T-cell (primary cell): ENCODE measurements around the gene ALLC. TPM values are rescaled to one million over a fixed set of nuclear protein-coding genes. Genes with fewer than 3 reads are reported as not detected.

ENCODE experiments used
- ATAC-seq, 4 experiments: fragments of 200-7000 bp in 3 of 4; fragments of 150-1000 bp in 1 of 4; cut with Tn5 transposase; replicated peaks in 1 of 4; 1 replicate in 3 of 4; 2 replicates in 1 of 4; pipeline ENCODE4 v1.10.0; 2021; ENCODE audit warnings: moderate library complexity in 3 of 4, mild to moderate bottlenecking in 2 of 4, moderate number of reproducible peaks in 1 of 4
- CTCF ChIA-PET, 2 donors: fragments of 300-600 bp; sonication (Branson Sonifier 250); formaldehyde crosslinking; loops; one replicate each; lab custom pipeline; 2022; ENCODE audit warnings: antibody characterized with exemption in 2 of 2; lab: Charles Lee
- POLR2A ChIA-PET, 2 donors: fragments of 300-600 bp; sonication (Branson Sonifier 250); formaldehyde crosslinking; loops; one replicate each; lab custom pipeline; 2022; ENCODE audit warnings: antibody characterized with exemption in 2 of 2; lab: Charles Lee
- DNase-seq, 35 experiments: peaks; one replicate each; pipeline versions ENCODE4 v3.0.0 to v3.0.0-alpha.2; 2013 to 2023
- H3K27ac ChIP-seq: one replicate; pipeline ENCODE4 v1.5.1; 2013; ENCODE audit warnings: low read length
- H3K27me3 ChIP-seq, 2 experiments: replicated peaks in 1 of 2; 1 replicate in 1 of 2; 2 replicates in 1 of 2; pipeline versions ENCODE4 v1.6.1 to v1.7.0; 2013; ENCODE audit warnings: low read length in 1 of 2, mixed read lengths in 1 of 2; ENCODE audit not compliant: control insufficient read depth in 2 of 2, insufficient read depth in 2 of 2; ENCODE audit errors: extremely low read depth in 1 of 2
- H3K36me3 ChIP-seq, 2 donors: 1 replicate in 1 of 2; 2 replicates in 1 of 2; pipeline versions ENCODE4 v1.6.1 to v1.7.0; 2013; ENCODE audit warnings: low read length in 1 of 2; ENCODE audit not compliant: control insufficient read depth in 2 of 2, insufficient read depth in 1 of 2; ENCODE audit errors: extremely low read depth in 1 of 2
- H3K4me1 ChIP-seq, 2 experiments: 1 replicate in 1 of 2; 2 replicates in 1 of 2; pipeline versions ENCODE4 v1.6.1 to v1.7.0; 2013; ENCODE audit warnings: low read length in 2 of 2, mixed read lengths in 1 of 2; ENCODE audit not compliant: insufficient read depth in 2 of 2, control insufficient read depth in 1 of 2; ENCODE audit errors: extremely low read depth in 1 of 2
- H3K4me3 ChIP-seq, 2 donors: 1 replicate in 1 of 2; 2 replicates in 1 of 2; pipeline versions ENCODE4 v1.5.1 to v1.7.0; 2013; ENCODE audit warnings: mild to moderate bottlenecking in 2 of 2, low read length in 1 of 2, moderate library complexity in 1 of 2; ENCODE audit not compliant: control insufficient read depth in 1 of 2; ENCODE audit errors: extremely low read depth in 1 of 2
- H3K9me3 ChIP-seq: 2 replicates; pipeline ENCODE4 v1.7.0; 2013
- H3K27ac Mint-ChIP-seq, 2 donors: one replicate each; pipeline ENCODE4 v1.8.0; 2020 to 2021; ENCODE audit warnings: mild to moderate bottlenecking in 2 of 2, mixed read lengths in 2 of 2
- H3K27me3 Mint-ChIP-seq, 2 donors: one replicate each; pipeline ENCODE4 v1.8.0; 2021 to 2022; ENCODE audit warnings: mixed read lengths in 2 of 2
- H3K36me3 Mint-ChIP-seq: one replicate; pipeline ENCODE4 v1.8.0; 2021; ENCODE audit warnings: mixed read lengths
- H3K4me1 Mint-ChIP-seq, 3 donors: one replicate each; pipeline ENCODE4 v1.8.0; 2020 to 2022; ENCODE audit warnings: mixed read lengths in 3 of 3, mild to moderate bottlenecking in 1 of 3
- H3K4me3 Mint-ChIP-seq, 3 donors: one replicate each; pipeline ENCODE4 v1.8.0; 2020 to 2022; ENCODE audit warnings: mild to moderate bottlenecking in 3 of 3, mixed read lengths in 3 of 3, moderate library complexity in 3 of 3
- H3K9me3 Mint-ChIP-seq, 3 donors: one replicate each; pipeline ENCODE4 v1.8.0; 2020 to 2022; ENCODE audit warnings: mixed read lengths in 3 of 3
- WGBS: methylation state at CpG from one replicate; pipeline ENCODE4 v1.1.5; 2013; ENCODE audit warnings: missing lambda C conversion rate; ENCODE audit not compliant: insufficient coverage; 5-methylcytosine and 5-hydroxymethylcytosine counted together
- total RNA-seq, 35 experiments: library from RNA in 6 of 35; stranded (reverse) in 6 of 35; fragments of 120-200 nt in 1 of 35; gene quantifications; one replicate each; pipeline versions ENCODE4 v1.2.1 to v1.2.4 and lab custom pipeline; 2013 to 2026

The ALLC gene
- total RNA-seq, 5 donors from 2014 or later (not counting 1 experiment from before 2014, with no cell fraction given) = not detected

DNA sequence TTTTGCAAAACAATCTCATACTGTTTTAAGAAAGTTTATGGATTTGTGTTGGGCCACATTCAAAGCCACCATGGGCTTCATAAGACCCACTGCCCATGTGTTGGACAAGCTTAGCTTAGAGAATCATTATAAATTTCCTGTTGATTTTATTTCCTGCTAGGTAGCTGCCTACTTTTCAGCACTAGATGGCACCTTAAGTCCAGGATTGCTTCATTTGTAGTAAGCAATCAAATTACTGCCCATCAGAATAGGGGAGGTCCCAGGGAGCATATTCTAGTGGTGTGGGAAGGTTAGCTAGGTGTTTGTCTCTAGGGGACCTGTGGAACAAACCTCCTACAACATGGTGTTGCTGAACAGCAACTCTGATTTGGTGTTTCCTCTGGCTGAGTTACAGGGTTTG is 34.4 kb downstream of the ALLC start:
- Histone ChIP-seq H3K27ac (no peak overlapping the region), H3K4me3 (no peak overlapping the region), H3K9me3 (no peaks in the 10 kb centered on the region), H3K4me1 (no peaks in the 10 kb centered on the region), H3K36me3 (no peaks in the 10 kb centered on the region), H3K27me3 (peaks cover 0 to 7% of the 10 kb centered on the region in 2 experiments)
- ATAC-seq (no peak), DNase-seq (no peak)
- Mint-ChIP-seq H3K9me3 (peaks cover 3 to 17% (median 17%) of the 10 kb centered on the region in 3 donors), H3K27ac (no peak overlapping the region), H3K4me1 (no peaks in the 10 kb centered on the region), H3K27me3 (peaks cover 19 to 20% of the 10 kb centered on the region in 2 donors), H3K36me3 (no peaks in the 10 kb centered on the region), H3K4me3 (no peak overlapping the region)
- ChIA-PET CTCF (no interaction called here), POLR2A (no interaction called here)

GRCh38 chr2:3696545-3696944 is 38.5 kb downstream of the ALLC start:
- no peaks in the 10 kb centered on the region for H3K9me3 ChIP-seq
- WGBS = no CpG with 5 or more reads among the region's 3 CpGs
- no peaks in the 10 kb centered on the region for H3K36me3 ChIP-seq
- ATAC-seq = no peak
- H3K27ac ChIP-seq = no peak overlapping the region
- H3K27ac Mint-ChIP-seq = no peak overlapping the region
- DNase-seq = no peak
- no peaks in the 10 kb centered on the region for H3K4me1 ChIP-seq
- peaks cover 16 to 37% of the 10 kb centered on the region in 2 donors for H3K27me3 Mint-ChIP-seq
- H3K4me3 Mint-ChIP-seq = no peak overlapping the region
- H3K4me3 ChIP-seq = no peak overlapping the region
- ChIA-PET CTCF (no interaction called here), POLR2A (no interaction called here)
- no peaks in the 10 kb centered on the region for H3K36me3 Mint-ChIP-seq
- peaks cover 5 to 7% (median 5%) of the 10 kb centered on the region in 3 donors for H3K9me3 Mint-ChIP-seq
- H3K4me1 Mint-ChIP-seq = no peaks in the 10 kb centered on the region
- H3K27me3 ChIP-seq = peaks cover 0 to 3% of the 10 kb centered on the region in 2 experiments

DNA sequence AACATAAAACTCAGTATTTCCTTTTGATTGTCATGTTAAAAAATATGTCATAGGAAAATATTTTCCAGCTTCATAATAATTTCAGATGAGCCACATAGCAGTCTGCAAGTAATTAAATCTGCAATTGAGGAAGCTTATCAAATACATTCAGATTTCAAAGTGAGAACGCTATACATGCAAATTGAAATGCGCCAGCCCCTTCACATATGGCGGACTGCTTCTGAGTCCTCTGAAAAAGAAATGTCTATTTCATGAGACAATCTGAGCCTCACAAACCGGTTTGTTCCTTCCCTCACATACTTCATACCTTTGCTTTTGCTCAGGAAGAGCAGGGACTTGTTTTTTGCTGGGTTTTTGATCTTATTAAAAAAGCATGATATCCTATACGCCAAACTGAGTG is 43.1 kb downstream of the ALLC start:
- Histone ChIP-seq H3K27ac (no peak overlapping the region), H3K9me3 (no peaks in the 10 kb centered on the region), H3K36me3 (no peaks in the 10 kb centered on the region), H3K4me1 (no peaks in the 10 kb centered on the region), H3K4me3 (no peak overlapping the region), H3K27me3 (peaks cover 4 to 11% of the 10 kb centered on the region in 2 experiments)
- 94% methylated on average over 3 of the region's 5 CpGs for WGBS
- H3K36me3 Mint-ChIP-seq = no peaks in the 10 kb centered on the region
- ChIA-PET POLR2A (no interaction called here), CTCF (no interaction called here)
- H3K27ac Mint-ChIP-seq = no peak overlapping the region
- no peak for DNase-seq
- H3K4me3 Mint-ChIP-seq = no peak overlapping the region
- ATAC-seq = no peak
- H3K4me1 Mint-ChIP-seq = peaks cover 0 to 5% (median 0%) of the 10 kb centered on the region in 3 donors
- H3K27me3 Mint-ChIP-seq = peaks cover 29 to 49% of the 10 kb centered on the region in 2 donors
- peaks cover 0 to 3% (median 0%) of the 10 kb centered on the region in 3 donors for H3K9me3 Mint-ChIP-seq

DNA sequence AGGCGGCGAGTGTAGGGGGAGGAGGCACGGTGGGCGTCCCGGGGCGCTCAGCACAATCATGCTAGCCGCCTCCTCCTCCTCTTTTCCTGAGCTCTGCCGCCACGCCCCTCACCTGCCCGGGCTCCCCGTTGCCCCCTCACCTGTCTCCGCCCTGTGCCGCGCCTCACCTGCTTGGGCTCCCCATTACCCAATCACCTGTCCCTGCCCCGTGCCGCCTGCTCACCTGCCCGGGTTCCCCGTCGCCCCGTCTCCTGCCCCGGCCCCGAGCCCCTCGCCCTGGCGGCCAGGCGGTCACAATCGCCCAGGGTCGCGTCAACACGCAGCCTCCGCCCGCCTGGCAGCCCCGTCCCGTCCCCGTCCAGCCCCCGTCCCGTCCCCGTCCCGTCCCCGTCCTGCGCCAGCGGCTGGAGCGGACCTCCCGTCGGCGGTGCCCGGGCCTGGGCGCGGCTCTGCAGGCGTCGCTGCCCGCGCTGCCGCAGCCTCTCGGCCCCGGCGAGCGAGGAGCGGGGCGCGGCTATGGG is 45.3 kb downstream of the ALLC start, which contains the start of gene DCDC2C:
TSS of gene DCDC2C (plus strand) at position 340 of the 521 bp plus-strand sequence. CDS start at position 517, 177 bp downstream.
- Mint-ChIP-seq H3K27me3 (peaks cover 29 to 50% of the 10 kb centered on the region in 2 donors), H3K36me3 (no peaks in the 10 kb centered on the region), H3K9me3 (peaks cover 0 to 3% (median 0%) of the 10 kb centered on the region in 3 donors), H3K27ac (no peak within 1 kb of the TSS), H3K4me3 (peak within 1 kb of the TSS in 1 of 3 donors; percentile 27), H3K4me1 (peaks cover 0 to 5% (median 0%) of the 10 kb centered on the region in 3 donors)
- DNase-seq = no peak
- CTCF ChIA-PET = no interaction called here
- Histone ChIP-seq H3K27ac (no peak within 1 kb of the TSS), H3K4me3 (no peak within 1 kb of the TSS), H3K27me3 (peaks cover 4 to 14% of the 10 kb centered on the region in 2 experiments), H3K9me3 (no peaks in the 10 kb centered on the region), H3K4me1 (no peaks in the 10 kb centered on the region), H3K36me3 (no peaks in the 10 kb centered on the region)
- POLR2A ChIA-PET = no interaction called here
- WGBS = 19% methylated on average over 50 of the region's 60 CpGs
- no peak for ATAC-seq

GRCh38 chr2:3703757-3704355 is 45.9 kb downstream of the ALLC start:
- 39% methylated on average over 65 of the region's 73 CpGs for WGBS
- peaks cover 34 to 54% of the 10 kb centered on the region in 2 donors for H3K27me3 Mint-ChIP-seq
- H3K27ac ChIP-seq = no peak overlapping the region
- no peak for DNase-seq
- H3K27ac Mint-ChIP-seq = no peak overlapping the region
- H3K4me1 ChIP-seq = no peaks in the 10 kb centered on the region
- H3K4me3 Mint-ChIP-seq = no peak overlapping the region
- H3K27me3 ChIP-seq = peaks cover 4 to 14% of the 10 kb centered on the region in 2 experiments
- H3K36me3 ChIP-seq = no peaks in the 10 kb centered on the region
- ATAC-seq = no peak
- peaks cover 0 to 3% (median 0%) of the 10 kb centered on the region in 3 donors for H3K9me3 Mint-ChIP-seq
- H3K36me3 Mint-ChIP-seq = no peaks in the 10 kb centered on the region
- H3K4me1 Mint-ChIP-seq = peaks cover 0 to 5% (median 0%) of the 10 kb centered on the region in 3 donors
- H3K4me3 ChIP-seq = no peak overlapping the region
- ChIA-PET CTCF (no interaction called here), POLR2A (interaction anchor here in 1 of 2 donors (0.6 kb wide), 1 partner anchor 157 kb away, joined by 3 read pairs; no protein-coding TSS in a partner anchor)
- H3K9me3 ChIP-seq = no peaks in the 10 kb centered on the region

- ATAC-seq (no peak), DNase-seq (no peak)
- Mint-ChIP-seq H3K27me3 (peaks cover 34 to 54% of the 10 kb centered on the region in 2 donors), H3K4me3 (peak overlapping the region in 1 of 3 donors; percentile 22), H3K27ac (no peak overlapping the region), H3K36me3 (no peaks in the 10 kb centered on the region), H3K4me1 (peaks cover 0 to 5% (median 0%) of the 10 kb centered on the region in 3 donors), H3K9me3 (peaks cover 0 to 3% (median 0%) of the 10 kb centered on the region in 3 donors)
- ChIA-PET CTCF (no interaction called here), POLR2A (no interaction called here)
- Histone ChIP-seq H3K36me3 (no peaks in the 10 kb centered on the region), H3K4me3 (no peak overlapping the region), H3K27me3 (peaks cover 4 to 17% of the 10 kb centered on the region in 2 experiments), H3K4me1 (no peaks in the 10 kb centered on the region), H3K9me3 (no peaks in the 10 kb centered on the region), H3K27ac (no peak overlapping the region)
- 100% methylated on average over 2 of the region's 6 CpGs for WGBS
Observed at GRCh38 chr2:3704692-3705091, 46.7 kb downstream of the ALLC start.
